ENCODE data around the gene TRIM66.

Gene TRIM66

GRCh38 chr11:8564526-8564925 is 117.9 kb downstream of the TRIM66 start:
- FAIRE-seq: no peak
- TF ChIP-seq, protein P1, sequence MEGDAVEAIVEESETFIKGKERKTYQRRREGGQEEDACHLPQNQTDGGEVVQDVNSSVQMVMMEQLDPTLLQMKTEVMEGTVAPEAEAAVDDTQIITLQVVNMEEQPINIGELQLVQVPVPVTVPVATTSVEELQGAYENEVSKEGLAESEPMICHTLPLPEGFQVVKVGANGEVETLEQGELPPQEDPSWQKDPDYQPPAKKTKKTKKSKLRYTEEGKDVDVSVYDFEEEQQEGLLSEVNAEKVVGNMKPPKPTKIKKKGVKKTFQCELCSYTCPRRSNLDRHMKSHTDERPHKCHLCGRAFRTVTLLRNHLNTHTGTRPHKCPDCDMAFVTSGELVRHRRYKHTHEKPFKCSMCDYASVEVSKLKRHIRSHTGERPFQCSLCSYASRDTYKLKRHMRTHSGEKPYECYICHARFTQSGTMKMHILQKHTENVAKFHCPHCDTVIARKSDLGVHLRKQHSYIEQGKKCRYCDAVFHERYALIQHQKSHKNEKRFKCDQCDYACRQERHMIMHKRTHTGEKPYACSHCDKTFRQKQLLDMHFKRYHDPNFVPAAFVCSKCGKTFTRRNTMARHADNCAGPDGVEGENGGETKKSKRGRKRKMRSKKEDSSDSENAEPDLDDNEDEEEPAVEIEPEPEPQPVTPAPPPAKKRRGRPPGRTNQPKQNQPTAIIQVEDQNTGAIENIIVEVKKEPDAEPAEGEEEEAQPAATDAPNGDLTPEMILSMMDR (IDR thresholded peaks at IDR 0.05; ENCODE audit: insufficient read depth, missing control alignments): no peak
- DNase-seq (ENCODE audit: insufficient read length, low spot score): no peak
